A673 (cell line): ENCODE results near the gene HNRNPA2B1. TPM values are rescaled to one million over a fixed set of nuclear protein-coding genes. Genes with fewer than 3 reads are reported as not detected.

ENCODE experiments used
- BruUV-seq: library from RNA; stranded (reverse); fragments of 400-500 nt; replicated peaks from 2 replicates; lab custom pipeline; 2021; lab: Mats Ljungman, UMichigan
- CTCF ChIA-PET: fragments of 300-600 bp; sonication (Branson Sonifier 250); formaldehyde crosslinking; loops from one replicate; lab custom pipeline; 2022; ENCODE audit warnings: antibody characterized with exemption; lab: Charles Lee
- POLR2A ChIA-PET: fragments of 300-600 bp; sonication (Branson Sonifier 250); formaldehyde crosslinking; loops from one replicate; lab custom pipeline; 2022; ENCODE audit warnings: antibody characterized with exemption; ENCODE audit not compliant: low non-redundant PET; lab: Charles Lee
- DNase-seq: peaks from one replicate; pipeline ENCODE4 v3.0.0-alpha.2; 2015; ENCODE audit warnings: low spot score
- H3K27ac ChIP-seq: fragments of 200-600 bp; sonication (generic); 2 replicates; pipeline ENCODE4 v1.5.1; 2016; ENCODE audit warnings: mixed run types, low read depth, mild to moderate bottlenecking, mixed read lengths, antibody characterized with exemption, low read length; ENCODE audit not compliant: poor library complexity, severe bottlenecking
- H3K27me3 ChIP-seq: fragments of 200-600 bp; sonication (generic); replicated peaks from 2 replicates; pipeline ENCODE4 v1.6.1; 2017; ENCODE audit warnings: mixed run types, low read depth, mild to moderate bottlenecking, mixed read lengths, antibody characterized with exemption, low read length; ENCODE audit not compliant: insufficient read depth, poor library complexity
- H3K36me3 ChIP-seq: fragments of 200-600 bp; sonication (generic); 2 replicates; pipeline ENCODE4 v1.6.1; 2016; ENCODE audit warnings: mixed run types, mild to moderate bottlenecking, mixed read lengths, antibody characterized with exemption, low read length; ENCODE audit not compliant: insufficient read depth, poor library complexity, severe bottlenecking
- H3K4me1 ChIP-seq: fragments of 200-600 bp; sonication (generic); 2 replicates; pipeline ENCODE4 v1.6.1; 2017; ENCODE audit warnings: mixed run types, mild to moderate bottlenecking, mixed read lengths, antibody characterized with exemption, low read length; ENCODE audit not compliant: insufficient read depth, poor library complexity, severe bottlenecking
- H3K4me3 ChIP-seq: fragments of 200-600 bp; sonication (generic); 2 replicates; pipeline ENCODE4 v1.5.1; 2016; ENCODE audit warnings: low read depth, mixed run types, mild to moderate bottlenecking, mixed read lengths, low read length; ENCODE audit not compliant: poor library complexity, severe bottlenecking
- H3K9me3 ChIP-seq: fragments of 200-600 bp; sonication (generic); 2 replicates; pipeline ENCODE4 v1.6.1; 2016; ENCODE audit warnings: mixed run types, low read depth, mild to moderate bottlenecking, mixed read lengths, antibody characterized with exemption, low read length; ENCODE audit not compliant: poor library complexity, severe bottlenecking
- CTCF ChIP-seq: fragments of 300-800, 200-600 bp; sonication (generic); conservative IDR thresholded peaks from 2 replicates; pipeline ENCODE4 v1.5.1; 2017; ENCODE audit warnings: low read depth, mild to moderate bottlenecking, antibody characterized with exemption, low read length, moderate library complexity, mixed read lengths
- EZH2 ChIP-seq: fragments of 200-600 bp; sonication (generic); IDR thresholded peaks from 2 replicates; pipeline ENCODE4 v1.6.1; 2017; ENCODE audit warnings: borderline replicate concordance, low read depth, mild to moderate bottlenecking, mixed read lengths, antibody characterized with exemption, low read length; ENCODE audit not compliant: poor library complexity, severe bottlenecking
- intact Hi-C: fragments of 100-400 bp; cut with micrococcal nuclease; formaldehyde crosslinking; loops from one replicate; pipeline ENCODE4 v1.10.0; 2022; ENCODE audit not compliant: unreplicated experiment
- total RNA-seq: library from RNA; stranded (reverse); gene quantifications from 2 replicates; pipeline ENCODE4 v1.2.3, GENCODE V29; 2021

HNRNPA2B1 gene
- total RNA-seq, 1 experiment from 2014 or later: 1,229 TPM

GRCh38 chr7:26188957-26189541 is 11.5 kb downstream of the HNRNPA2B1 start:
- Histone ChIP-seq H3K4me1 (peaks cover 15% of the 10 kb centered on the region), H3K36me3 (peaks cover 67% of the 10 kb centered on the region), H3K9me3 (no peaks in the 10 kb centered on the region), H3K27ac (peak overlapping the region; percentile 46), H3K4me3 (no peak overlapping the region), H3K27me3 (no peaks in the 10 kb centered on the region)
- TF ChIP-seq CTCF: no peak
- no peak for TF ChIP-seq EZH2
- no TSS peak for BruUV-seq
- intact Hi-C loops: no loop called here
- POLR2A ChIA-PET: interaction anchor here (0.6 kb wide), 1 partner anchor 98 kb away, joined by 6 read pairs; no protein-coding TSS in a partner anchor
- no peak for DNase-seq
- CTCF ChIA-PET: interaction anchor here (1.0 kb wide), 1 partner anchor 294 kb away, joined by 3 read pairs; no protein-coding TSS in a partner anchor

GRCh38 chr7:26188206-26188956 is 12.2 kb downstream of the HNRNPA2B1 start:
- Histone ChIP-seq H3K27me3 (no peaks in the 10 kb centered on the region), H3K4me3 (no peak overlapping the region), H3K36me3 (peaks cover 60% of the 10 kb centered on the region), H3K9me3 (no peaks in the 10 kb centered on the region), H3K4me1 (peaks cover 11% of the 10 kb centered on the region), H3K27ac (peak overlapping the region; percentile 46)
- intact Hi-C loops: no loop called here
- DNase-seq: no peak
- CTCF ChIA-PET: interaction anchor here (0.5 to 1.0 kb wide), 2 partner anchors 9 to 294 kb away, joined by 3 read pairs; no protein-coding TSS in a partner anchor
- no peak for TF ChIP-seq CTCF
- no peak for TF ChIP-seq EZH2
- POLR2A ChIA-PET: interaction anchor here (0.6 to 0.7 kb wide), 3 partner anchors 13 to 199 kb away, joined by 3 to 6 read pairs (median 3); no protein-coding TSS in a partner anchor
- no TSS peak for BruUV-seq

- TF ChIP-seq EZH2 (no peak), CTCF (no peak)
- BruUV-seq: no TSS peak
- no peak for DNase-seq
- H3K27ac ChIP-seq: peak overlapping the region; percentile 46
- no peak overlapping the region for H3K4me3 ChIP-seq
- H3K36me3 ChIP-seq: peaks cover 52% of the 10 kb centered on the region
- H3K27me3 ChIP-seq: no peaks in the 10 kb centered on the region
- ChIA-PET POLR2A (interaction anchor here (0.6 to 0.7 kb wide), 2 partner anchors 13 to 198 kb away, joined by 3 read pairs; no protein-coding TSS in a partner anchor), CTCF (interaction anchor here (0.5 to 1.0 kb wide), 2 partner anchors 10 to 97 kb away, joined by 3 to 4 read pairs; no protein-coding TSS in a partner anchor)
- H3K9me3 ChIP-seq: no peaks in the 10 kb centered on the region
- H3K4me1 ChIP-seq: peaks cover 3% of the 10 kb centered on the region
- intact Hi-C loops: no loop called here
Measured at GRCh38 chr7:26187380-26188205, 13.0 kb downstream of the HNRNPA2B1 start.
